NT2/D1 (cell line): ENCODE data around the gene GAREM1.

ENCODE experiments used
- YY1 ChIP-seq: IDR thresholded peaks from 2 replicates; pipeline ENCODE4 v1.6.1; 2011; ENCODE audit not compliant: insufficient read length, insufficient read depth
- ZNF274 ChIP-seq: IDR thresholded peaks from 2 replicates; pipeline ENCODE4 v1.6.1; 2011; ENCODE audit warnings: mild to moderate bottlenecking, low read depth, low read length

DNA sequence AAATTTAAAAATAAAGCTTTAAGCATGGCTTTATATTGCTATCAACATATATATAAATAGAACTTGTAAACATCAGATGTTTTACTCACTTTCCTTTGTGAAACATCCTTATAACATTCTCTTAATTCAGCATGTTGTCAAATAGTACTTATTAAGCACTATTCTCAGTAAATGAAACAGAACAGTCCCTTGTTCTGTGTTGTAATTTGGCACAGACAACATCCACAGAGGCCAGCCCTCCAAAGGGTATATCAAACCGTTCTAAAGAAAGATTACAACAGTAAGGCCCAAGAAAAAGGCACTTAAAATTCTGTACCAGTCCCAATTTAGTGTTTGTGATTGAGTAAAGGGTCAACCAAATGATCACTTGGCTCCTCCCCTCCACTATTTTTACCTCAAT, 46.0 kb downstream of the GAREM1 start:
- TF ChIP-seq YY1 (no peak), ZNF274 (no peak)
